ENCODE measurements around the gene RECQL.
"Not testable (repeated sequence)": the region's sequence is repeated elsewhere in the genome, so short reads cannot be mapped to it uniquely, and the experiment has no call there.

The RECQL gene

GRCh38 chr12:21472197-21472823 is 29.1 kb downstream of the RECQL start:
- Histone ChIP-seq H3K9ac (ENCODE audit: low read length) (no peak overlapping the region), H3K27ac (ENCODE audit: low read depth, low read length, poor library complexity, severe bottlenecking) (no peak overlapping the region), H3K4me3 (ENCODE audit: low read depth, low read length, poor library complexity, severe bottlenecking) (no peak overlapping the region), H4K20me1 (ENCODE audit: insufficient read depth, low read length) (no peaks in the 10 kb centered on the region), H3K27me3 (ENCODE audit: insufficient read depth, low read length) (no peaks in the 10 kb centered on the region), H3K79me2 (ENCODE audit: insufficient read depth, low read length) (no peaks in the 10 kb centered on the region), H3K4me1 (ENCODE audit: insufficient read depth, low read length, severe bottlenecking) (no peaks in the 10 kb centered on the region), H3F3A (ENCODE audit: insufficient read depth, low read length) (no peaks in the 10 kb centered on the region), H3K9me2 (ENCODE audit: low read depth, low read length) (no peaks in the 10 kb centered on the region), H2AFZ (ENCODE audit: low read length) (no peak overlapping the region), H3K36me3 (ENCODE audit: insufficient read depth, low read length) (peaks cover 82% of the 10 kb centered on the region), H3K4me2 (ENCODE audit: low read length) (no peak overlapping the region), H3K9me3 (ENCODE audit: low read length) (no peaks in the 10 kb centered on the region)
- TF ChIP-seq EZH2 (IDR thresholded peaks at IDR 0.05; ENCODE audit: borderline replicate concordance, low read length) (no peak), CTCF (IDR thresholded peaks at IDR 0.05; ENCODE audit: low read length) (no peak)

- Histone ChIP-seq H3K27me3 (ENCODE audit: insufficient read depth, low read length) (no peaks in the 10 kb centered on the region), H3K4me2 (ENCODE audit: low read length) (no peak overlapping the region), H3K27ac (ENCODE audit: low read depth, low read length, poor library complexity, severe bottlenecking) (no peak overlapping the region), H3K9me2 (ENCODE audit: low read depth, low read length) (no peaks in the 10 kb centered on the region), H4K20me1 (ENCODE audit: insufficient read depth, low read length) (no peaks in the 10 kb centered on the region), H3K4me1 (ENCODE audit: insufficient read depth, low read length, severe bottlenecking) (no peaks in the 10 kb centered on the region), H3F3A (ENCODE audit: insufficient read depth, low read length) (no peaks in the 10 kb centered on the region), H3K4me3 (ENCODE audit: low read depth, low read length, poor library complexity, severe bottlenecking) (no peak overlapping the region), H3K79me2 (ENCODE audit: insufficient read depth, low read length) (no peaks in the 10 kb centered on the region), H3K36me3 (ENCODE audit: insufficient read depth, low read length) (peaks cover 78% of the 10 kb centered on the region), H2AFZ (ENCODE audit: low read length) (no peak overlapping the region), H3K9ac (ENCODE audit: low read length) (no peak overlapping the region), H3K9me3 (ENCODE audit: low read length) (no peaks in the 10 kb centered on the region)
- TF ChIP-seq CTCF (IDR thresholded peaks at IDR 0.05; ENCODE audit: low read length) (no peak), EZH2 (IDR thresholded peaks at IDR 0.05; ENCODE audit: borderline replicate concordance, low read length) (no peak)
These were observed 30.1 kb downstream of the RECQL start for GRCh38 chr12:21471294-21471693.

DNA sequence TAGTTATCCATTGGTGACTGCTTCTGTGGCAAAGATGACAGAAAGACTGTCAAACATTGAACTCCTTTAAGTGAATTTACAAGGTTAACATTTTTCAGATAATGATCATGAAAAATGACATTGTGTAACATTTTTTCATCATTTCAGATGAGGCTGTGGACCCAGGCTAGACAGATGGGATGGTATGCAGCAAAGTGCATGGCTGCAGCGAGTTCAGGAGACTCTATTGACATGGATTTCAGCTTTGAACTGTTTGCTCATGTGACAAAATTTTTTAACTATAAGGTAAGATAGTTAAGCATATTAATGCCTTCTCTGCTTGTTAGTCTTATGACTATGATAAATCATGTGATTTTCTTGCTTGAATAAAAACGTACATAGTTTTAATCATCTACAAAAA is 34.1 kb downstream of the RECQL start:
- peaks cover 60% of the 10 kb centered on the region for H3K36me3 ChIP-seq (ENCODE audit: insufficient read depth, low read length)
- not testable (repeated sequence) for H3K27ac ChIP-seq (ENCODE audit: low read depth, low read length, poor library complexity, severe bottlenecking); H3K4me2 ChIP-seq (ENCODE audit: low read length); H3K9me3 ChIP-seq (ENCODE audit: low read length); H3K27me3 ChIP-seq (ENCODE audit: insufficient read depth, low read length); H3K79me2 ChIP-seq (ENCODE audit: insufficient read depth, low read length); H3K4me3 ChIP-seq (ENCODE audit: low read depth, low read length, poor library complexity, severe bottlenecking); H4K20me1 ChIP-seq (ENCODE audit: insufficient read depth, low read length); H3K4me1 ChIP-seq (ENCODE audit: insufficient read depth, low read length, severe bottlenecking); H3F3A ChIP-seq (ENCODE audit: insufficient read depth, low read length); H3K9me2 ChIP-seq (ENCODE audit: low read depth, low read length); H3K9ac ChIP-seq (ENCODE audit: low read length); H2AFZ ChIP-seq (ENCODE audit: low read length)

DNA sequence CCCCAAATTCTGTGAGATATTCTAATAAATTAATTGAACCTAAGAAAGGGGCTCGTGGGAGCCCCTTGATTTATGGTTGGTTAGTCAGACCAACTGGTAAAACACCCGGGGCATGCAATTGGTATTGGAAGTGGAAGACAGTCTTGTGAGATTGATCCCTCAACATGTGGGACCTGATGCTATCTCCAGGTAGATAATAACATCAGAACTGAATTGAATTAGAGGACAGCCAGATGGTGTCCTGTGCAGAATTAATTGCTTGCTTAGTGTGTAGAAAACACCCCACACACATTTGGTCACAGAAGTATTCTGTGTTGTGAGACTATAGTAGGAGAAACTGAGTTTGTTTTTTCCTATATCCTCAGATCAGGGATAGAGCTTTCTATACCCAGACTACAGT is 42.0 kb downstream of the RECQL start:
- Histone ChIP-seq H2AFZ (ENCODE audit: low read length) (no peak overlapping the region), H3K79me2 (ENCODE audit: insufficient read depth, low read length) (no peaks in the 10 kb centered on the region), H4K20me1 (ENCODE audit: insufficient read depth, low read length) (no peaks in the 10 kb centered on the region), H3K4me3 (ENCODE audit: low read depth, low read length, poor library complexity, severe bottlenecking) (no peak overlapping the region), H3K9me3 (ENCODE audit: low read length) (no peaks in the 10 kb centered on the region), H3K4me2 (ENCODE audit: low read length) (no peak overlapping the region), H3F3A (ENCODE audit: insufficient read depth, low read length) (no peaks in the 10 kb centered on the region), H3K9ac (ENCODE audit: low read length) (no peak overlapping the region), H3K27ac (ENCODE audit: low read depth, low read length, poor library complexity, severe bottlenecking) (no peak overlapping the region), H3K36me3 (ENCODE audit: insufficient read depth, low read length) (peaks cover 64% of the 10 kb centered on the region), H3K4me1 (ENCODE audit: insufficient read depth, low read length, severe bottlenecking) (no peaks in the 10 kb centered on the region), H3K9me2 (ENCODE audit: low read depth, low read length) (no peaks in the 10 kb centered on the region), H3K27me3 (ENCODE audit: insufficient read depth, low read length) (no peaks in the 10 kb centered on the region)
- no peak for TF ChIP-seq EZH2 (IDR thresholded peaks at IDR 0.05; ENCODE audit: borderline replicate concordance, low read length)
- TF ChIP-seq CTCF (IDR thresholded peaks at IDR 0.05; ENCODE audit: low read length) = no peak
